Effector memory CD4-positive, alpha-beta T cell (primary cell): Measurements from ENCODE around the gene OSBP.

Experiments
- DNase-seq, 3 donors: peaks; one replicate each; pipeline ENCODE4 v3.0.0-alpha.2; 2020
- H3K27ac ChIP-seq: 2 replicates; pipeline ENCODE4 v1.7.0; 2013; ENCODE audit warnings: mild to moderate bottlenecking, low read length, moderate library complexity; ENCODE audit not compliant: insufficient read depth, poor library complexity, severe bottlenecking
- H3K27me3 ChIP-seq: replicated peaks from 2 replicates; pipeline ENCODE4 v1.7.0; 2013; ENCODE audit warnings: mild to moderate bottlenecking, low read length; ENCODE audit not compliant: insufficient read depth, control insufficient read depth, poor library complexity, severe bottlenecking
- H3K36me3 ChIP-seq: 2 replicates; pipeline ENCODE4 v1.7.0; 2013; ENCODE audit warnings: mild to moderate bottlenecking, low read length, moderate library complexity; ENCODE audit not compliant: control insufficient read depth, insufficient read depth
- H3K4me1 ChIP-seq: 2 replicates; pipeline ENCODE4 v1.7.0; 2013; ENCODE audit warnings: low read length, mild to moderate bottlenecking; ENCODE audit not compliant: control insufficient read depth, insufficient read depth, poor library complexity, severe bottlenecking
- H3K4me3 ChIP-seq: 2 replicates; pipeline ENCODE4 v1.7.0; 2013; ENCODE audit warnings: low read length, low read depth, mild to moderate bottlenecking; ENCODE audit not compliant: insufficient read depth, poor library complexity, severe bottlenecking
- H3K9me3 ChIP-seq: 2 replicates; pipeline ENCODE4 v1.7.0; 2013; ENCODE audit warnings: mild to moderate bottlenecking, low read length, moderate library complexity; ENCODE audit not compliant: control insufficient read depth

OSBP gene

DNA sequence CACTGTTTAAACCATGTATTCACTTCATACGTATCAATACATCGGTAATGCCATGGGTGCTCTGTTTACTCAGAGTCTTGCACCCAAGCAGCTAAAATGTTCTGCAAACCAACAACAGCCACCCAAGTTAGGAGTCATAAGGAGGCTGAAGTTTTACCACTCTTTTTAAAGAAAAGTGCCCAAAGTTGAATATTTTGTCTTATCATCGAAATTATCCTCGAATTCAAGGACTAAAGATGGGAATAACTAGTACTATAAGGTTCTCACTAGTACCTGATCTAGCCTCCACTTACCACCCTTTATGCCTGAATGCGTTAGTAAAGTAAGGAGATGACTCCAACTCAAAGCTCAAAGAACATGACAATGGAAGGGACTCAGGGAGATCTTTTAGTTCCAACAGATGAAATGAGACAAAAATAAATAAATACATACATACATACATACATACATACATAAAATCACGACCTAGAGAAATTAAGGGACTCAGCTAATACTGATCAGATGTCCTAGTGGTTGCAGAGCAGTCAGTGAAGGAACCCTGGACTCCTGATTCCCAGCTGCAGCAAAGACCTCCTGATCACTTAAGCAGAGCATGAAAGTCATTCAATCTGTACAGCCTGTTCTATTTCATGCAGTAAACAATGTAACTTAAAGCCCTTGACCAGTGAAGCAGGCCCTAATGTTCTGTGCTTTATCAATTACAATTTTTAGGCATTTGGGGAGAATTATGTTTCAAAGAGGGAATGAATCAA is 7.7 kb downstream of the OSBP start:
- Histone ChIP-seq H3K4me1 (peaks cover 3% of the 10 kb centered on the region), H3K27ac (no peak overlapping the region), H3K4me3 (no peak overlapping the region), H3K36me3 (peaks cover 60% of the 10 kb centered on the region), H3K9me3 (no peaks in the 10 kb centered on the region), H3K27me3 (no peaks in the 10 kb centered on the region)
- DNase-seq: no peak

DNA sequence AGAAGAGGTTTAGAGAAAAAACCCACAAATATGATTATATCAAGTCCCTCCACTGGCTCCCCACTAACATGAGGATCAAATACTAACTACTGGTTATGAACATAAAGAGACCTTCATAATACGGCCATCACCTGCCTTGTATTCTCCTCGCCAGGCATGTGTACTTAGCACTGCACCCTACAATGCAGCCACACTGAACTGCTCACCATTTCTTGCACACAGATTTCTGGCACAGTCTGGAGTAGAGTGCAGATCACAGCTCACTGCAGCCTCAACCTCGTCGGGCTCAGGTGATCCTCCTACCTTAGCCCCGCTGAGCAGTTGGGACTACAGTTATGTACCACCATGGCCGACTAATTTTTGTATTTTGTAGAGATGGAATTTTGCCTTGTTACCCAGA is 13.1 kb downstream of the OSBP start:
- H3K36me3 ChIP-seq: peaks cover 84% of the 10 kb centered on the region

DNA sequence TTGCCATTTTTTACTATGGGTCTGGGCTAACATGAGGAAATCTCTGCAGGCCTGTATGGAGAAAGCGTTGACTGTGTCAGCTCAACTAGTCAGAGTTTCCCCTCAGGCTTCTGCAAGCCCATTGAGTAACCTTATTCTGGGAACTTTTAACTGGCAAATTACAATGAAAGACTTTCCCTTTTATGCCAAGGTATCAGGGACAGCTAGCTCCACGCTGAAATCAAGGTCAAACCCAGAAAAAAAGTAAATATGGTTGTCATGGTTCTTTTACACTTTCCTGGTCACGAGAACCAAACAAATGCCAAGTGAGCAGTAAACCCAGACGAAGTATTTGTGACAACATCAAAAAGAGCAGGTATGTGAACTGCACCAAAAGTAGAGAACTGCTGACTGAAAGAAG is 13.8 kb downstream of the OSBP start:
- H3K4me1 ChIP-seq: no peaks in the 10 kb centered on the region
- no peaks in the 10 kb centered on the region for H3K9me3 ChIP-seq
- H3K36me3 ChIP-seq: peaks cover 84% of the 10 kb centered on the region
- no peak overlapping the region for H3K27ac ChIP-seq
- no peak for DNase-seq
- no peaks in the 10 kb centered on the region for H3K27me3 ChIP-seq
- H3K4me3 ChIP-seq: no peak overlapping the region

More for the DNA sequence above, 13.1 kb downstream of the OSBP start:
- no peak overlapping the region for H3K27ac ChIP-seq
- no peaks in the 10 kb centered on the region for H3K9me3 ChIP-seq
- H3K4me1 ChIP-seq: no peaks in the 10 kb centered on the region
- no peak for DNase-seq
- H3K4me3 ChIP-seq: no peak overlapping the region
- no peaks in the 10 kb centered on the region for H3K27me3 ChIP-seq

DNA sequence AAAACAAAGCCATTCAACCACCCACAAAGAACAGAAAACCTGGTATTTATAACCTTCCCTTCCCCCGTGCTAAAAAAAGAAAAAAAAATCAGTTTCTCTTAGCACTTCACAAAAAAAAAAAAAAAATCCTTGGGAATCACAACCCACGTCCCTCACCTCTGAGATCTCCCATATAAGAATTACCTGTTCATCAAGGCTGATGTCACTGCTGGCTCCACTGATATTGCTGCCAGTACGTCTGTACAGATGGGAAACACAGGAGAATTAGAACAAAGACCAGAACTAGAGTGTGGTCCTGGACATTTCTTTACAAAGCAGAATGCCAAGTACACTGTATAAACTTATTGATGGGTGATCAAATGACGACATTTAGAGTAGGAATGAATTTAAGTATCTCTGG is 14.9 kb downstream of the OSBP start:
- H3K4me1 ChIP-seq: no peaks in the 10 kb centered on the region
- no peak overlapping the region for H3K4me3 ChIP-seq
- peaks cover 82% of the 10 kb centered on the region for H3K36me3 ChIP-seq
- H3K27me3 ChIP-seq: no peaks in the 10 kb centered on the region
- no peak for DNase-seq
- H3K9me3 ChIP-seq: no peaks in the 10 kb centered on the region
- no peak overlapping the region for H3K27ac ChIP-seq

DNA sequence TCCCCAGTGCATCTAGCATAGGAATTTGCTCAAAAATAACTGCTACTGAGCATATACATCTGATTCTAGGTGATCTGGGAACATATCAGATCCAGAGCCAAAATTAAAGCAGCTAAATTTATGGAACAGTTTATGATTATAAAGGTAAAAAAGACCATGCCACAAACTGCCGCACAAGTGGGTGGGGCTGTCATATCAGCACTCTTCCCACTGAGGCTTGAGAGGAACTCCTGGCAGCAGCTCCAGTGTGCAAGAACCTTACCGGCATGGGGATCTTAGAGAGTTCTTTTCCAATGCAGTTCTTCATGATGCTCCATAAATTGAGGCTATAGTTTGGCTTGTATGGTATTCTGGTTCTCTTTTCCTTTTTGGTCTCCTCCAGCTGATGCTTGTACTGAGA is 15.3 kb downstream of the OSBP start:
- Histone ChIP-seq H3K27me3 (no peaks in the 10 kb centered on the region), H3K4me3 (no peak overlapping the region), H3K36me3 (peaks cover 83% of the 10 kb centered on the region), H3K9me3 (no peaks in the 10 kb centered on the region), H3K4me1 (no peaks in the 10 kb centered on the region), H3K27ac (no peak overlapping the region)
- DNase-seq: no peak

DNA sequence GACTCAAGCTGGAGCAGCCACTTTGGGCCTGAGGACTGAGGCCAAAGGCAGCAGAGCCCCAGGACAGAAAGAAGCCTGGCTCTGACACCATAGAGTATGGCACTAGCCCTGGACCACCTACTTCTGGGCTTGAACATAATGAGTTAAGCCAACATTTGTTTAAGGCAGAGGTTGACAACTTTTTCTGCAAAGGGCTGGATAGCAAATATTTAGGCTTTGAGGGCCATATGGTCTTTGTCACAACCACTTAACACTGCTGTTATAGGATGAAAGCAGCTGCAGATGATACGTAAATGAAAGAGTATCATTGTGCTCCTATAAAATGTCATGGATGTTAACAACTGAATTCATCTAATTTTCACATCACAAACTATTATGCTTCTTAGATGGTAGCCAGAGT is 16.6 kb downstream of the OSBP start:
- H3K27me3 ChIP-seq: no peaks in the 10 kb centered on the region
- no peak overlapping the region for H3K27ac ChIP-seq
- no peak for DNase-seq
- peaks cover 94% of the 10 kb centered on the region for H3K36me3 ChIP-seq
- no peak overlapping the region for H3K4me3 ChIP-seq
- H3K4me1 ChIP-seq: no peaks in the 10 kb centered on the region
- no peaks in the 10 kb centered on the region for H3K9me3 ChIP-seq

DNA sequence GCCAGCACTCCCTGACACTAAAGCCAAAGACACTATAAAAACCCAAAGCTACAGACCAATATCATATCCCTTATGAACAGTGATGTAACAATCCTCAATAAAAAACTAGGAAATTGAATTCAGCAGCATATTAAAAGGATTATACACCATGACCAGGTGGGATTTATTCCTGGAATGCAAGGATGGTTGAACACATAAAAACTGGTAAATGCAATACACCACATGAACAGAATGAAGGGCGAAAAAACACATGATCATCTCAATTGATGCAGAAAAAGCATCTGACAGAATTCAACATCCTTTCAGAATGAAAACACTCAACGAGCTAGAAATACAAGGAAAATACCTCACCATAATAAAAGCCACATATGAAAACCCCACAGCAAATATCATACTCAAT is 31.3 kb downstream of the OSBP start:
- Histone ChIP-seq H3K9me3 (no peaks in the 10 kb centered on the region), H3K4me1 (no peaks in the 10 kb centered on the region), H3K4me3 (no peak overlapping the region), H3K36me3 (peaks cover 49% of the 10 kb centered on the region), H3K27me3 (no peaks in the 10 kb centered on the region), H3K27ac (no peak overlapping the region)
- no peak for DNase-seq

DNA sequence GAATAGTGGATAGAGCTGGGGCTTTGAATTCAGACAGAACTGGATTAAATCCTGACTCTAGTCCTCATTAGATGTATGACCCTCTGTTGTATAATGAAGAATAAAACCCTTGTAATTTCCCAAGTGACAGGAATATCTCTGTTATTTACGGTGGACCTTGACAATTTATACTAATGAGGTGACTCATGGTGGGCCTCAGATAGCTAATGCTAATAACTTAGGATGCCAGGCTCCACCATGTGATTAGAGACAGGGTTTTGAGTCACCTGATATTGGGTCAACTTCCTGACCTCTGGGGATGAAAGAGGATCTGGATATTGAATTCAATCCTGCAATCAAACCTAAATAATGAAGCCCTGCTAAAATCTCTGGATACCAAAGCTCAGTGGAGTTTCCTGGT is 33.6 kb downstream of the OSBP start:
- Histone ChIP-seq H3K4me3 (no peak overlapping the region), H3K27ac (no peak overlapping the region), H3K36me3 (peaks cover 64% of the 10 kb centered on the region), H3K9me3 (no peaks in the 10 kb centered on the region), H3K27me3 (no peaks in the 10 kb centered on the region), H3K4me1 (no peaks in the 10 kb centered on the region)
- DNase-seq: no peak

DNA sequence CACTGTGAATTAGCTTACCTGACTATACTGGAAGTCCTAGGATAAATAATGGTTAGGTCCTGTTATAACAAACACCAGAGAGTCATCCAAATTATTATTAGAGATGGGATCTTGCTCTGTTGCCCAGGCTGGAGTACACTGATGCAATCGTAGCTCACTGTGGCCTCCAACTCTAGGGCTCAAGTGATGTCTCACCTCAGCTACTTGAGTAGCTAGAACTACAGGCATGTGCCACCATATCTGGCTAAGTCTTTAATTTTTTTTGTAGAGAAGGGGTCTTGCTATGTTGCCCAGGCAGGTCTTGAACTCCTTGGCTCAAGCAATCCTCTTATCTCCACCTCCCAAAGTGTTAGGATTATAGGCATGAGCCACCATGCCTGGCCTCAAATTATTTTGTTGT is 37.2 kb downstream of the OSBP start:
- peaks cover 71% of the 10 kb centered on the region for H3K36me3 ChIP-seq
- H3K27me3 ChIP-seq: no peaks in the 10 kb centered on the region
- no peak overlapping the region for H3K4me3 ChIP-seq
- no peaks in the 10 kb centered on the region for H3K4me1 ChIP-seq
- no peak overlapping the region for H3K27ac ChIP-seq
- no peak for DNase-seq
- H3K9me3 ChIP-seq: no peaks in the 10 kb centered on the region

DNA sequence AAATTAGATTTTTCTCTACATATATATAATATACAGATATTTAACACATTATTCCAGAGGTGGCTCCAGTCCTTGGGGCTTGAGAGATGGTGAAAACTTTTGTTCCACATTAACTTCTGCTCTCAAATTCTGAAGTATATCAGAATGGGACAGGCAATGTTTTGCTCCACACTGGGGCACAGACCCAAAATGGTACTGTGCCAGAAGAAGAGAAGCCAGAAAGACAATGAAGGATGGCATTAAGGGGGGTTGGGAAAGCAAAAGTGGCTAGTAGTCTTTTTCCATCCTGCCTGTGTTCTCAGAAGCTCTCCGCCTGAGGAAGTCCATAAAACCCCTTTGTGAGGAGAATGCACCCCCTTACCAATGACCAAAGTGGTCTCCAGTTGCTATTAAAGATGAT is 40.1 kb downstream of the OSBP start:
- Histone ChIP-seq H3K4me3 (no peak overlapping the region), H3K27me3 (no peaks in the 10 kb centered on the region), H3K27ac (no peak overlapping the region), H3K36me3 (peaks cover 52% of the 10 kb centered on the region), H3K4me1 (no peaks in the 10 kb centered on the region), H3K9me3 (no peaks in the 10 kb centered on the region)
- DNase-seq: no peak
